Bronchial epithelial cell (primary cell): ENCODE results near the gene C1QA. TPM values are rescaled to one million over a fixed set of nuclear protein-coding genes. Genes with fewer than 3 reads are reported as not detected.
A peak's percentile ranks its signal among the peaks of the same experiment; 100 is the strongest.

ENCODE experiments used
- DNase-seq: peaks from one replicate; pipeline ENCODE4 v3.0.0-alpha.2; 2010; ENCODE audit warnings: low read depth
- FAIRE-seq: peaks from 2 replicates; lab custom pipeline; 2011; peaks lifted over from hg19 to GRCh38; lab: Jason Lieb, UNC
- H3K27me3 ChIP-seq: 2 replicates; pipeline ENCODE4 v1.5.1; 2011; ENCODE audit warnings: low read length; ENCODE audit not compliant: control insufficient read depth, insufficient read depth
- H3K36me3 ChIP-seq: 2 replicates; pipeline ENCODE4 v1.5.1; 2011; ENCODE audit warnings: low read length; ENCODE audit not compliant: control insufficient read depth, insufficient read depth
- H3K4me3 ChIP-seq: 2 replicates; pipeline ENCODE4 v1.5.1; 2011; ENCODE audit warnings: mild to moderate bottlenecking, low read depth, low read length, control low read depth
- total RNA-seq: library from RNA; depleted of rRNA; stranded (reverse); fragments of >200 nt; gene quantifications from 2 replicates; pipeline ENCODE4 v1.2.1, GENCODE V29; 2014
- TF ChIP-seq, protein P1 (sequence below): IDR thresholded peaks from 2 replicates; pipeline ENCODE4 v1.5.1; 2011; ENCODE audit warnings: mild to moderate bottlenecking, moderate library complexity, low read length, control low read depth, inconsistent platforms; ENCODE audit not compliant: insufficient read depth, severe bottlenecking

Gene C1QA
- total RNA-seq, 1 donor from 2014 or later = not detected

DNA sequence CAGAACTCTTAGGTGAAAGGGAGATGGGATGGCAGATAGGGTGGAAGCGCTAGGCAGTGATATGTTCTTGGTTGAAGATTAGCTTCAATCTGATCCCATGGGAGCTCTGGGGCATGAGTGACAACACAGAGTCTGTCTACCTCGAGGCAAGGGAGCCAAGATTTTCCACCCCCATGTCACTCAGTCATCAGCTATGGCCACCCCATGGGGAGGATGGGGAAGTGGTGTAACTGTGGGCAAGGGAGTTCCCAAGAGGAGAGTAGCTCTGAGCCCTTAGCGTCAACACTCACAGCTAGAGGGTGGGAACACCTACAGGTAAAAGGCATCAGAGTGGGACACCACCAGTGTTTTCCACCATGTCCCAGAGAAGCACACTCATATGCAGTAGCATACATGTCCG, 30.3 kb upstream of the C1QA start:
- TF ChIP-seq, protein P1, sequence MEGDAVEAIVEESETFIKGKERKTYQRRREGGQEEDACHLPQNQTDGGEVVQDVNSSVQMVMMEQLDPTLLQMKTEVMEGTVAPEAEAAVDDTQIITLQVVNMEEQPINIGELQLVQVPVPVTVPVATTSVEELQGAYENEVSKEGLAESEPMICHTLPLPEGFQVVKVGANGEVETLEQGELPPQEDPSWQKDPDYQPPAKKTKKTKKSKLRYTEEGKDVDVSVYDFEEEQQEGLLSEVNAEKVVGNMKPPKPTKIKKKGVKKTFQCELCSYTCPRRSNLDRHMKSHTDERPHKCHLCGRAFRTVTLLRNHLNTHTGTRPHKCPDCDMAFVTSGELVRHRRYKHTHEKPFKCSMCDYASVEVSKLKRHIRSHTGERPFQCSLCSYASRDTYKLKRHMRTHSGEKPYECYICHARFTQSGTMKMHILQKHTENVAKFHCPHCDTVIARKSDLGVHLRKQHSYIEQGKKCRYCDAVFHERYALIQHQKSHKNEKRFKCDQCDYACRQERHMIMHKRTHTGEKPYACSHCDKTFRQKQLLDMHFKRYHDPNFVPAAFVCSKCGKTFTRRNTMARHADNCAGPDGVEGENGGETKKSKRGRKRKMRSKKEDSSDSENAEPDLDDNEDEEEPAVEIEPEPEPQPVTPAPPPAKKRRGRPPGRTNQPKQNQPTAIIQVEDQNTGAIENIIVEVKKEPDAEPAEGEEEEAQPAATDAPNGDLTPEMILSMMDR = no peak
- H3K36me3 ChIP-seq = no peaks in the 10 kb centered on the region
- FAIRE-seq (no peak), DNase-seq (no peak)
- H3K27me3 ChIP-seq = peaks cover 4% of the 10 kb centered on the region
- H3K4me3 ChIP-seq = no peak overlapping the region

DNA sequence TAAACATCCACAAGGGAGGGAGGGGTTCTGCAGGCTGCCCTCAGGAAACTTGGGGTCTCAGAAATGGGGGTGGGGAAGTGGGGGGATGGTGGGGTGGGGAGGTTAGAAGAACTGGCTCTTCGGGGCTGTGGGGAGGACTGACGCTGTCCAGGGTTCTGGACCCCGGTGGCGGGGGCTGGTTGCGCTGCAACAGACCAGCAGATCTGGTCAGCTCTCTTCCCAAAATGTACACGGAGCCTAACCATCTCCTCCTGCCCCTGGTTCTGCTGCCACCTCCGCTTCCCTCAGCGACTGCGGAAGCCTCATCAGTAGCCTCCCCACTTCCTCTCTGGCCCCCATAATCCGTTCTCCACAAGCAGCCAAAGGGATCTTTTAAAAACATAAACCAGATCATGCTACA, 29.3 kb upstream of the C1QA start:
- Histone ChIP-seq H3K4me3 (no peak overlapping the region), H3K27me3 (peaks cover 1% of the 10 kb centered on the region), H3K36me3 (no peaks in the 10 kb centered on the region)
- TF ChIP-seq, protein P1 = no peak
- DNase-seq = no peak
- FAIRE-seq = no peak

DNA sequence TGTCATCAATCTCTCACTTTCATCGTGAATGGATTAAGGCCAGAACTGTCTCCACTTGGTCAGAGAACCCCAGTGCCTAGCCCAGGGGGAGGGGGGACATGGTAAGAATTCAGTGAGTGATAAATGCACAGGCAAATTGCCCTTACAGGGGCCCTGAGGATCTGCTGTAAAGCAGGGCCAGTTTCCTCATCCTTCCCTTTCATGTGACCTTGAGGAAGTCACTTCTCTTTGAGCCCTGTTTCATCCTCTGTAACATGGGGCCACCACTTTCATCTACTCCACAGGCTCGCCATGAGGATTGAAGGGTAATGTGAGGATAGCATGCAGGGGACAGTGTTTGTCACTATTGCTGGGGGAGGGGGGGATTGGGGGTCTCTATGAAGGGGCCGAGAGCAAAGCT, 28.1 kb upstream of the C1QA start:
- Histone ChIP-seq H3K36me3 (no peaks in the 10 kb centered on the region), H3K27me3 (peaks cover 1% of the 10 kb centered on the region), H3K4me3 (no peak overlapping the region)
- FAIRE-seq (no peak), DNase-seq (no peak)
- TF ChIP-seq, protein P1 = no peak

DNA sequence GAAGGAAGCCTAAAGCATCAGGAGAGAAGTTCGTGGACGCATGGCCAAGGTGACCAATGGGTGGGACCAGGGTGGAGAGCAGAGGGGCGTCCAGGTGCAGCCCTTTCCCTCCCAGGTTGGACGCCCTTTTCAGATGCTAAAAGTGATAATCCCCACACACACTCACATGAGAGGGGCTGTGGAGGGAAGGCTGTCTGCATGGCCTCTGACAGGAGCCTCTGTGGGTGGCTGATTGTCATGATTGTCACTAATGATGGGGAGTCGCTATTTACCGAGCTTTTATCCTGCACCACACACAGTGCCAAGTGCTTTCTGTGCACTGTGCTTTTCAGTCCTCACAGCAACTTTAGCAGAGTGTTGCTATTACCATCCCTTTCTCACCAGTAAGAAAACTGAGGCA, 27.1 kb upstream of the C1QA start:
- TF ChIP-seq, protein P1 = no peak
- H3K27me3 ChIP-seq = peaks cover 1% of the 10 kb centered on the region
- DNase-seq = no peak
- no peaks in the 10 kb centered on the region for H3K36me3 ChIP-seq
- no peak overlapping the region for H3K4me3 ChIP-seq
- FAIRE-seq = peak; percentile 58

DNA sequence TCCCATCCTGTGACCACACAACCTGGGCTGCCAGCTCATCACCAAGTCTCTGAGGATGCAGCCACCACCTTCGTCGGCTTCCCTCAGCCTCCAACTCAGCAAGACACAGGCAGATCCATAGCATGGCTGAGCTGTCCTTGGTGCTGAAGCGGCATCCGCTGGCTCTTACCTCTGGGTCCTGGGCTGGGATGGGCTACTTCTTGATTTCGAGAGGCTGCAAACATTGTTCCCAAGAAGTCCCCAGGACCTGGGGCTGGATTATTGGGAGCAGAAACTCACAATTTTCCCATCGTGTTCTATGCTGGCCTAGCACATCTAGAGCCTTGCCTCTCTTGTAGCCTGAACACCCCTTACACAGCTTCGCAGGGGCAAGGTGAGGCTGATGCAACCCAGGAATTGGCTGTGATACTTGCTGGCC, 24.9 kb upstream of the C1QA start:
- no peak for FAIRE-seq
- no peaks in the 10 kb centered on the region for H3K27me3 ChIP-seq

More for the DNA sequence above, 24.9 kb upstream of the C1QA start:
- DNase-seq = peak; percentile 41
- TF ChIP-seq, protein P1 = no peak
- H3K36me3 ChIP-seq = no peaks in the 10 kb centered on the region
- H3K4me3 ChIP-seq = no peak overlapping the region
